Fibroblast of the aortic adventitia (primary cell): ENCODE results near the gene HHAT. TPM values are rescaled to one million over a fixed set of nuclear protein-coding genes. Genes with fewer than 3 reads are reported as not detected.

Experiments used
- DNase-seq: peaks from one replicate; pipeline ENCODE4 v3.0.0-alpha.2; 2010; ENCODE audit warnings: low read depth
- H3K4me3 ChIP-seq: 2 replicates; pipeline ENCODE4 v1.5.1; 2011; ENCODE audit warnings: low read depth, mild to moderate bottlenecking, control low read depth, low read length, moderate library complexity
- CTCF ChIP-seq: IDR thresholded peaks from 2 replicates; pipeline ENCODE4 v1.5.1; 2011; ENCODE audit warnings: mild to moderate bottlenecking, low read length, control low read depth, inconsistent platforms; ENCODE audit not compliant: insufficient read depth
- total RNA-seq: library from RNA; depleted of rRNA; stranded (reverse); fragments of >200 nt; gene quantifications from 2 replicates; pipeline ENCODE4 v1.2.3, GENCODE V29; 2012; ENCODE audit warnings: low replicate concordance

Gene HHAT
- total RNA-seq, 1 donor = 8.5 TPM

- no peak for TF ChIP-seq CTCF
- no peak overlapping the region for H3K4me3 ChIP-seq
- no peak for DNase-seq
Observed at GRCh38 chr1:210600421-210601159, 271.9 kb downstream of the HHAT start.

- no peak for DNase-seq
- H3K4me3 ChIP-seq = no peak overlapping the region
- TF ChIP-seq CTCF = no peak
Observed at GRCh38 chr1:210603123-210603522, 274.4 kb downstream of the HHAT start.

DNA sequence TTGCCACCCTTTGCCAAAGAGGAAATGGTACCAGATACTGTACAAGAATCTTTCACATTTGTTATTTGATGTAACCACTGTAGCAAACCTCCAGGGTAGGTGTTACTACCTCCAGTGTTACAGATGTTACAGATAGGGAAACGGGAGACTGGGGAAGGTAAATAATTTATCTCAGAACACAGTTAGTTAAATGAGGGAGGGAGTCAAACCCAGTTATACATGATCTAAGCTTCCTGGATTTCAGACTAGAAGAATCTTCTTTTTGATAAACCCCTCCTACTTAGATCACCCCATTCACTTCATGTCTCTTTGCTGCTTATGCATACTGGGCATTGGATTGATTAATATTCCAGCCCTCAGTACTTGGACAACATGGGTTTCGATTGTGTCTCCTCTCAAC lies 276.4 kb downstream of the HHAT start:
- TF ChIP-seq CTCF = no peak

DNA sequence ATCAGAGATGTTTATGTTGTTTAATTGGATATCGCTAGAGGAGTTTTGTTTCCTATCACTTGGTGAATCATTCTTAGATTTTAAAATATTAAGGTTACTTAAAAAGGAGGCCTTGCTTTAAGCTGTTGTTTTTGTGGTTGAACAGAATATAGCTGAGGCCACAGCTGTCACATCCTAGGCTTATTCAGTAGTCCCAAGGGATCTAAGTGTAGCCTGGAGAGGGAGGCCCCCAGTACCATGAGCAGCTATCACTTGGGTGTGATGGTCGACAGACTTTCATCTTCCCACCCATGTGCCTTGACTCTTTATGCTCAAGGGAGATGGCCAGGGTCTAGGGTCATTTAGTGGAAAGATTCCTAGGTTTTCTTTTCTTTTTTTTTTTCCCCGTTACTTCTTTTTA lies 278.7 kb downstream of the HHAT start:
- no peak overlapping the region for H3K4me3 ChIP-seq
- DNase-seq = no peak
- no peak for TF ChIP-seq CTCF

More for the DNA sequence above, 276.4 kb downstream of the HHAT start:
- DNase-seq = no peak
- H3K4me3 ChIP-seq = no peak overlapping the region

DNA sequence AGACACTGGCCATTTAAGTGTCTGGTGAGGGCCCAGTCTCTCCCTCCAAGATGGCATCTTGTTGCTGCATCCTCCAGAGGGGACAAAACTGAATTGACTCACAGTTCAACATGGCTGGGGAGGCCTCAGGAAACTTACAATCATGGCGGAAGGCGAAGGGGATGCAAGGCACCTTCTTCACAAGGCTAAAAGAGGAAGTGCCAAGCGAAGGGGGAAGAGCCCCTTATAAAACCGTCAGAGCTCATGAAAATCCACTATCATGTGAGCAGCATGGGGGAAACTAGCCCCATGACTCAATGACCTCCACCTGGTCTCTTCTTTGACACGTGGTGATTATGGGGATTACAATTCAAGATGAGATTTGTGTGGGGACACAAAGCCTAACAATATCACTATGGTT lies 280.1 kb downstream of the HHAT start:
- no peak for DNase-seq
- no peak for TF ChIP-seq CTCF
- no peak overlapping the region for H3K4me3 ChIP-seq

DNA sequence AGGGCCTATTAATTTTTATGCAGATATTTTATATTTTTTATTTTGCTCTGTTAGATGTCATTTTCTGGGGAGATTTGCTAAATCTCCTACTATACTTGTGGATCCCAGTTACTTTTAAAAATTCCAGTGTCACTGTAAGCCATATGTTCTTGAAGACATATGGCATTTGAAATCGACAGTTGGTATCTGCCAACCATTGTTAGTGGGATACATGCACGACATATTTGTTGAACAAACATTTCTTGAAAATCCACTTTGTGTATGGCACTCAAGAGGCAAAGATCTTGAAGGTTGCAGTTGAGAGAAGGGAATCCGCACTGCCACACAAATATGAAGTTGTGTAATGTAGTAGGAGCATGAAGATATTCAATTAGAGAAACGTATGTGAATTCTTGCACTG lies 287.7 kb downstream of the HHAT start:
- no peak for TF ChIP-seq CTCF
- no peak overlapping the region for H3K4me3 ChIP-seq
- DNase-seq = no peak

GRCh38 chr1:210617293-210617692 lies 288.6 kb downstream of the HHAT start:
- no peak for TF ChIP-seq CTCF
- DNase-seq = no peak
- H3K4me3 ChIP-seq = no peak overlapping the region
